A549 (cell line): Measurements from ENCODE around the gene P3H1.
A peak's percentile ranks its signal among the peaks of the same experiment; 100 is the strongest.

Source experiments
- CHD2 ChIP-seq: fragments of 150-350 bp; IDR thresholded peaks from 2 replicates; pipeline ENCODE4 v1.6.1; 2014; ENCODE audit warnings: low read length; ENCODE audit not compliant: partially characterized antibody
- JUN ChIP-seq, 2 experiments: fragments of >200 bp; sonication (Bioruptor Twin); formaldehyde crosslinking; IDR thresholded peaks; 2 replicates in 1 of 2; 3 replicates in 1 of 2; pipeline ENCODE4 v1.6.1; 2016 to 2017
- NR3C1 ChIP-seq: fragments of >200 bp; sonication (Bioruptor Twin); formaldehyde crosslinking; IDR thresholded peaks from 3 replicates; pipeline ENCODE4 v1.6.1; 2017
- PHF8 ChIP-seq: fragments of 200-600 bp; sonication (generic); IDR thresholded peaks from 2 replicates; pipeline ENCODE4 v1.6.1; 2016; ENCODE audit warnings: low read depth, mild to moderate bottlenecking, antibody characterized with exemption, moderate library complexity, borderline replicate concordance
- POLR2A ChIP-seq: IDR thresholded peaks from 2 replicates; pipeline ENCODE4 v1.6.1; 2012; ENCODE audit warnings: mild to moderate bottlenecking, low read length
- POLR2AphosphoS2 ChIP-seq: conservative IDR thresholded peaks from 2 replicates; pipeline ENCODE4 v1.6.1; 2012; ENCODE audit warnings: low read length, improper control_type of control experiment, inconsistent platforms
- RAD21 ChIP-seq, 2 experiments: fragments of >200 bp in 1 of 2; sonication (Bioruptor Twin) in 1 of 2; formaldehyde crosslinking in 1 of 2; IDR thresholded peaks in 1 of 2; conservative IDR thresholded peaks in 1 of 2; 2 replicates in 1 of 2; 3 replicates in 1 of 2; pipeline ENCODE4 v1.6.1; 2012 to 2018; ENCODE audit warnings: inconsistent platforms in 1 of 2
- RCOR1 ChIP-seq: fragments of 150-350 bp; IDR thresholded peaks from 2 replicates; pipeline ENCODE4 v1.6.1; 2014; ENCODE audit warnings: antibody characterized with exemption, low read length, low read depth
- RFX5 ChIP-seq: fragments of 450-650 bp; IDR thresholded peaks from 2 replicates; pipeline ENCODE4 v1.7.1; 2014; ENCODE audit warnings: antibody characterized with exemption, mild to moderate bottlenecking, moderate library complexity
- SMC3 ChIP-seq: fragments of >200 bp; sonication (Bioruptor Twin); formaldehyde crosslinking; IDR thresholded peaks from 3 replicates; pipeline ENCODE4 v1.6.1; 2018; ENCODE audit warnings: inconsistent platforms
- TF ChIP-seq, protein P1 (sequence below): fragments of >200 bp; sonication (Bioruptor Twin); formaldehyde crosslinking; IDR thresholded peaks from 3 replicates; pipeline ENCODE4 v1.5.1; 2016
- TF ChIP-seq, protein P2 (sequence below): fragments of >200 bp; sonication (Bioruptor Twin); formaldehyde crosslinking; IDR thresholded peaks from 3 replicates; pipeline ENCODE4 v1.6.1; 2016
- TF ChIP-seq, protein P3 (sequence below): fragments of 450-650 bp; IDR thresholded peaks from 2 replicates; pipeline ENCODE4 v1.6.1; 2014; ENCODE audit warnings: antibody characterized with exemption
- TF ChIP-seq, protein P4 (sequence below): fragments of 200-600 bp; sonication (generic); IDR thresholded peaks from 2 replicates; pipeline ENCODE4 v1.6.1; 2016; ENCODE audit warnings: antibody characterized with exemption, mild to moderate bottlenecking, moderate library complexity

DNA sequence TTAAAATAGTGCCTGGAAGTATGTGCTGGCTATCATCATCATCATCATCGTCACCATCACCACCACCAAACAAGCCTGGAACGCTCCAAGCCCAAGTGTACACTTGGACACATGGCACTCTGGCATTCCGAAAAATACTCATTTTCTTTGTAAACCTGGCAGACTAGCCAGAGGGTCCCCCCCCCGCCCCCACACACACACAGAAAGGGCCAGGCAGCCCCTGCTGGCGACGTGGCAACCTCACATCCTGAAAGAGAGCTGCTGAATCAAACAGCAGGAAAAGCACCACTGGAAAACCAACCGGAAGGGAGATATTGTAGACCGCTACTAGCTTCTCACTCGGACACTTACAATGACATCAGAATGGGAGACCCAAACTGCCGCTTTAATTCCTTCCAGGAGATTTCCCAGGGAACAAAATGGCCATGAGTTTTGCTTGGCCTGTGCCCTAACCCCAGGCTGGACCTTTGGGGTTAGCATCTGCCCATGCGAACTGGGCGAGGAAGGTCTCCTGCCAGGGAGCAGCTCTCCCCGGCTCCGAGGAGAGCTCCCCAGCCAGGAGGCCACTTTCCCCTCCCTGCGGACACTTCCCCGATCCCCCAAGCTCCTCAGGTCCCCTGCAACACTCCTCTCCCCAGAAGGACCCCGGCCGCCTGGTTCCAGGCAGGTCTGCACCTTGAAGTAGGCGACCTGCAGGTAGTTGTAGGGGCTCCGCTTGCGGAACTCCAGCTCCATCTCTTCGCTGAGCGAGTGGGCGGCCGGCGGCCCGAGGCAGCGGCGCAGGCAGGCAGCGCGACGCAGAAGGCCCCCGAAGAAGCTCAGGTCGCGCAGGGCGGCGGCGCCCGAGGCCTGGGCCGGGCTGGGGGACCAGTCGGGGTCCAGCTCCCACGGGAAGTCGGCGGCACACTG lies 742 bp downstream of the P3H1 start:
- TF ChIP-seq PHF8 (0 out of 2 replicates have a peak, but pooled peaks have one; percentile 29), SMC3 (no peak), NR3C1 (no peak), RCOR1 (no peak), POLR2A (no peak), JUN (IDR thresholded peaks at IDR 0.05) (no peak), RAD21 (conservative IDR thresholded peaks at IDR 0.05 in 1 of 2, IDR thresholded peaks at IDR 0.05 in 1 of 2) (0 out of 5 replicates have a peak, but pooled peaks have one; percentile 15 to 22), POLR2AphosphoS2 (no peak), RFX5 (no peak), CHD2 (no peak)
- TF ChIP-seq, protein P1, sequence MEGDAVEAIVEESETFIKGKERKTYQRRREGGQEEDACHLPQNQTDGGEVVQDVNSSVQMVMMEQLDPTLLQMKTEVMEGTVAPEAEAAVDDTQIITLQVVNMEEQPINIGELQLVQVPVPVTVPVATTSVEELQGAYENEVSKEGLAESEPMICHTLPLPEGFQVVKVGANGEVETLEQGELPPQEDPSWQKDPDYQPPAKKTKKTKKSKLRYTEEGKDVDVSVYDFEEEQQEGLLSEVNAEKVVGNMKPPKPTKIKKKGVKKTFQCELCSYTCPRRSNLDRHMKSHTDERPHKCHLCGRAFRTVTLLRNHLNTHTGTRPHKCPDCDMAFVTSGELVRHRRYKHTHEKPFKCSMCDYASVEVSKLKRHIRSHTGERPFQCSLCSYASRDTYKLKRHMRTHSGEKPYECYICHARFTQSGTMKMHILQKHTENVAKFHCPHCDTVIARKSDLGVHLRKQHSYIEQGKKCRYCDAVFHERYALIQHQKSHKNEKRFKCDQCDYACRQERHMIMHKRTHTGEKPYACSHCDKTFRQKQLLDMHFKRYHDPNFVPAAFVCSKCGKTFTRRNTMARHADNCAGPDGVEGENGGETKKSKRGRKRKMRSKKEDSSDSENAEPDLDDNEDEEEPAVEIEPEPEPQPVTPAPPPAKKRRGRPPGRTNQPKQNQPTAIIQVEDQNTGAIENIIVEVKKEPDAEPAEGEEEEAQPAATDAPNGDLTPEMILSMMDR, result peak; percentile 21; the same call in 2 of the 3 replicates
- TF ChIP-seq, protein P2, sequence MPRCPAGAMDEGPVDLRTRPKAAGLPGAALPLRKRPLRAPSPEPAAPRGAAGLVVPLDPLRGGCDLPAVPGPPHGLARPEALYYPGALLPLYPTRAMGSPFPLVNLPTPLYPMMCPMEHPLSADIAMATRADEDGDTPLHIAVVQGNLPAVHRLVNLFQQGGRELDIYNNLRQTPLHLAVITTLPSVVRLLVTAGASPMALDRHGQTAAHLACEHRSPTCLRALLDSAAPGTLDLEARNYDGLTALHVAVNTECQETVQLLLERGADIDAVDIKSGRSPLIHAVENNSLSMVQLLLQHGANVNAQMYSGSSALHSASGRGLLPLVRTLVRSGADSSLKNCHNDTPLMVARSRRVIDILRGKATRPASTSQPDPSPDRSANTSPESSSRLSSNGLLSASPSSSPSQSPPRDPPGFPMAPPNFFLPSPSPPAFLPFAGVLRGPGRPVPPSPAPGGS, result no peak
- TF ChIP-seq, protein P3, sequence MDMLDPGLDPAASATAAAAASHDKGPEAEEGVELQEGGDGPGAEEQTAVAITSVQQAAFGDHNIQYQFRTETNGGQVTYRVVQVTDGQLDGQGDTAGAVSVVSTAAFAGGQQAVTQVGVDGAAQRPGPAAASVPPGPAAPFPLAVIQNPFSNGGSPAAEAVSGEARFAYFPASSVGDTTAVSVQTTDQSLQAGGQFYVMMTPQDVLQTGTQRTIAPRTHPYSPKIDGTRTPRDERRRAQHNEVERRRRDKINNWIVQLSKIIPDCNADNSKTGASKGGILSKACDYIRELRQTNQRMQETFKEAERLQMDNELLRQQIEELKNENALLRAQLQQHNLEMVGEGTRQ, result no peak
- TF ChIP-seq, protein P4, sequence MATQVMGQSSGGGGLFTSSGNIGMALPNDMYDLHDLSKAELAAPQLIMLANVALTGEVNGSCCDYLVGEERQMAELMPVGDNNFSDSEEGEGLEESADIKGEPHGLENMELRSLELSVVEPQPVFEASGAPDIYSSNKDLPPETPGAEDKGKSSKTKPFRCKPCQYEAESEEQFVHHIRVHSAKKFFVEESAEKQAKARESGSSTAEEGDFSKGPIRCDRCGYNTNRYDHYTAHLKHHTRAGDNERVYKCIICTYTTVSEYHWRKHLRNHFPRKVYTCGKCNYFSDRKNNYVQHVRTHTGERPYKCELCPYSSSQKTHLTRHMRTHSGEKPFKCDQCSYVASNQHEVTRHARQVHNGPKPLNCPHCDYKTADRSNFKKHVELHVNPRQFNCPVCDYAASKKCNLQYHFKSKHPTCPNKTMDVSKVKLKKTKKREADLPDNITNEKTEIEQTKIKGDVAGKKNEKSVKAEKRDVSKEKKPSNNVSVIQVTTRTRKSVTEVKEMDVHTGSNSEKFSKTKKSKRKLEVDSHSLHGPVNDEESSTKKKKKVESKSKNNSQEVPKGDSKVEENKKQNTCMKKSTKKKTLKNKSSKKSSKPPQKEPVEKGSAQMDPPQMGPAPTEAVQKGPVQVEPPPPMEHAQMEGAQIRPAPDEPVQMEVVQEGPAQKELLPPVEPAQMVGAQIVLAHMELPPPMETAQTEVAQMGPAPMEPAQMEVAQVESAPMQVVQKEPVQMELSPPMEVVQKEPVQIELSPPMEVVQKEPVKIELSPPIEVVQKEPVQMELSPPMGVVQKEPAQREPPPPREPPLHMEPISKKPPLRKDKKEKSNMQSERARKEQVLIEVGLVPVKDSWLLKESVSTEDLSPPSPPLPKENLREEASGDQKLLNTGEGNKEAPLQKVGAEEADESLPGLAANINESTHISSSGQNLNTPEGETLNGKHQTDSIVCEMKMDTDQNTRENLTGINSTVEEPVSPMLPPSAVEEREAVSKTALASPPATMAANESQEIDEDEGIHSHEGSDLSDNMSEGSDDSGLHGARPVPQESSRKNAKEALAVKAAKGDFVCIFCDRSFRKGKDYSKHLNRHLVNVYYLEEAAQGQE, result no peak
